Loucy (cell line): ENCODE measurements around the gene HMGXB3.

ENCODE experiments used
- CTCF ChIP-seq: fragments of 200-600 bp; sonication (generic); conservative IDR thresholded peaks from 2 replicates; pipeline ENCODE4 v1.5.1; 2014; ENCODE audit warnings: mild to moderate bottlenecking, antibody characterized with exemption, low read length
- EZH2phosphoT487 ChIP-seq: fragments of 200-600 bp; IDR thresholded peaks from 2 replicates; pipeline ENCODE4 v1.6.1; 2018; ENCODE audit warnings: antibody characterized with exemption, mild to moderate bottlenecking, moderate library complexity, borderline replicate concordance

- no peak for TF ChIP-seq CTCF
- no peak for TF ChIP-seq EZH2phosphoT487
Measured at GRCh38 chr5:150077996-150078801, 77.7 kb downstream of the HMGXB3 start.
